Adrenal gland (tissue), 12 donors: ENCODE data around the gene USF3. TPM values are rescaled to one million over a fixed set of nuclear protein-coding genes. Genes with fewer than 3 reads are reported as not detected.

Experiments
- DNase-seq, 7 donors: peaks; one replicate each; pipeline ENCODE4 v3.0.0-alpha.2; 2019 to 2020
- H3K27ac ChIP-seq, 5 donors: fragments of 200-600 bp; sonication (generic) in 4 of 5; 1 replicate in 3 of 5; 2 replicates in 2 of 5; pipeline versions ENCODE4 v1.5.1 to v1.8.0; 2016 to 2020; ENCODE audit warnings: mild to moderate bottlenecking in 1 of 5
- H3K27me3 ChIP-seq: fragments of 200-600 bp; 2 replicates; pipeline ENCODE4 v1.8.0; 2021
- H3K36me3 ChIP-seq, 2 donors: fragments of 200-600 bp; replicated peaks in 1 of 2; 1 replicate in 1 of 2; 2 replicates in 1 of 2; pipeline versions ENCODE4 v1.5.1 to v1.8.0; 2018 to 2022
- H3K4me1 ChIP-seq, 2 donors: fragments of 200-600 bp; replicated peaks in 1 of 2; 1 replicate in 1 of 2; 2 replicates in 1 of 2; pipeline versions ENCODE4 v1.5.1 to v1.8.0; 2018 to 2021
- H3K4me3 ChIP-seq, 4 donors: fragments of 200-600 bp; sonication (generic) in 3 of 4; one replicate each; pipeline ENCODE4 v1.5.1; 2016 to 2018
- H3K9me3 ChIP-seq, 3 donors: fragments of 200-600 bp; sonication (generic) in 1 of 3; replicated peaks in 1 of 3; 1 replicate in 2 of 3; 2 replicates in 1 of 3; pipeline versions ENCODE4 v1.5.1 to v1.8.0; 2016 to 2021
- CTCF ChIP-seq, 6 experiments: fragments of 450-650 bp in 4 of 6; fragments of 200-600 bp in 2 of 6; sonication (generic) in 1 of 6; IDR thresholded peaks; 1 replicate in 5 of 6; 2 replicates in 1 of 6; pipeline versions ENCODE4 v1.5.1 to v1.8.0; 2016 to 2021; ENCODE audit warnings: antibody characterized with exemption in 6 of 6, mild to moderate bottlenecking in 2 of 6, moderate library complexity in 1 of 6
- POLR2A ChIP-seq, 2 donors: fragments of 450-650 bp; IDR thresholded peaks; one replicate each; pipeline ENCODE4 v1.6.1; 2017; ENCODE audit warnings: antibody characterized with exemption in 2 of 2, mild to moderate bottlenecking in 2 of 2, moderate library complexity in 1 of 2
- WGBS, 4 donors: extraction: QIAGEN DNeasy Blood & Tissue Kit in 2 of 4; methylation state at CpG; one replicate each; pipeline versions ENCODE4 v1.1.5 to v1.1.7; 2013 to 2017; 5-methylcytosine and 5-hydroxymethylcytosine counted together
- intact Hi-C, 2 donors: fragments of 100-400 bp; cut with DNase I; formaldehyde crosslinking; loops; one replicate each; pipeline versions ENCODE4 v1.14.1 to v1.15.0; 2022 to 2023
- polyA plus RNA-seq, 3 donors: library from polyadenylated mRNA; stranded (reverse); fragments of 200-250 nt in 2 of 3; fragments of 350-450 nt in 1 of 3; fragmentation: Illumina TruSeq in 1 of 3; extraction: RNeasy Lipid Tissue Mini Kit (QIAGEN cat#74804) in 1 of 3; gene quantifications; one replicate each; pipeline ENCODE4 v1.2.3, GENCODE V29; 2013 to 2014
- total RNA-seq, 9 donors: library from RNA; depleted of rRNA in 4 of 9; stranded (reverse); fragments of >200 nt in 4 of 9; fragments of 120-200 nt in 1 of 9; fragmentation: NEBNext Ultra II Directional in 1 of 9; extraction: Animal tissue kit (Norgen Biotek cat#: 25700) in 1 of 9; gene quantifications; one replicate each; pipeline versions ENCODE4 v1.1.0 to v1.2.4, GENCODE V29; 2013 to 2023
- donor health status: healthy with polysubstance abuse.
- donor health status: Bipolar disorder and iron deficiency.
- donor health status: DM: yes; HTN: yes; CAD: no.
- donor health status: DM: no; HTN: no; CAD: no.
- donor health status: DM: no; HTN: no; CAD: no.
- donor health status: DM: yes; HTN: yes; CAD: no.

USF3 gene
- total and polyA plus RNA-seq, 12 donors: 3.9 to 22.4 (median 14.4) TPM

DNA sequence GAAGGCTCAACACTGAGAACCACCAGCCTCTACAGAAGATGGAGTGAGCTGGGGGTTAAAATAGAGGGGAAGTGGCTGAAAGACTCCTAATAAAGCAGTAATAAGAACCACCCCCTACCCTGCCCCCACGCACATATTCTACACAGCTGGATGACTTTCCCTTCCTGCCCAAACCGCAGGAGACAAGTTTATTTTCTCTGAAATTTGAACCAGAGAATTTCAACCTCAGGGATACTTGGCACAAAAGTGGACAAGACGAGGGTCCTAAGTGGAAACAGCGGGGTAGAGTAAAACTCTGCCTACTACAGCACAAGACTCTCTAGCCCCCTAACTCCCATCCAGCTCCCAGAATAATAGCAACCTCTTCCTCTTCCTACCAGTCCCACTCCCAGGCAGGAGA lies 28.4 kb downstream of the USF3 start:
- DNase-seq: no peak
- TF ChIP-seq CTCF (IDR thresholded peaks at IDR 0.05) (no peak), POLR2A (IDR thresholded peaks at IDR 0.05) (no peak)
- WGBS, 4 donors: 45 to 77% (median 61%) methylated on average over 4 of the region's 4 CpGs
- no peaks in the 10 kb centered on the region for H3K36me3 ChIP-seq
- no peak overlapping the region for H3K4me3 ChIP-seq
- no peaks in the 10 kb centered on the region for H3K27me3 ChIP-seq
- H3K27ac ChIP-seq: no peak overlapping the region
- no peaks in the 10 kb centered on the region for H3K4me1 ChIP-seq
- H3K9me3 ChIP-seq: no peaks in the 10 kb centered on the region
- intact Hi-C loops: no loop called here

DNA sequence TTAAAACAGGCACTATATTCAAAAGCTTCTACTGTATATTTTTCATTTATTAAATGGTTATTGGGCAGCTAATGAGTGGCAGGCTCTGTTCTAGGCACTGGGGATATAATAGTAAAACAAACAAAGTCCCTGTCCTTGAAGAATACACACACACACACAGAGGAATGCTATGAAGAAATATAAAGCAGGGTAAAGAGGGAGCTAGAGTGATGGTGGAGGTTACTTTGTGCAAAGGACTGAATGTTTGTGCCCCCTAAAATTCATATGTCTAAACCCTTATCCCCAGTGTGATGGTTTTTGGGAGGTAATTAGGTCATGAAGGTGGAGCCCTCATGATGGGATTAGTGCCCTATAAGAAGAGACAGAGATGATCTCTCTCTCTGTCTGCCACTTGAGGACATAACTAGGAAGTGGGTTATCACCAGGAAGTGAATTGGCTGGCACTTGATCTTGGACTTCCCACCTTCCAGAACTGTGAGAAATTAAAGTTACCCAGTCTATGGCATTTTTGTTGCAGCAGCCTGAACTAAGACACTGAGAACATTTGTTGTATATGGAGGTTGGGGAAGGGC lies 31.8 kb downstream of the USF3 start:
- Histone ChIP-seq H3K27me3 (no peaks in the 10 kb centered on the region), H3K36me3 (peaks cover 0 to 16% of the 10 kb centered on the region in 2 donors), H3K4me3 (no peak overlapping the region), H3K9me3 (no peaks in the 10 kb centered on the region), H3K27ac (no peak overlapping the region), H3K4me1 (no peaks in the 10 kb centered on the region)
- TF ChIP-seq CTCF (IDR thresholded peaks at IDR 0.05) (no peak), POLR2A (IDR thresholded peaks at IDR 0.05) (no peak)
- intact Hi-C loops: no loop called here
- no peak for DNase-seq

DNA sequence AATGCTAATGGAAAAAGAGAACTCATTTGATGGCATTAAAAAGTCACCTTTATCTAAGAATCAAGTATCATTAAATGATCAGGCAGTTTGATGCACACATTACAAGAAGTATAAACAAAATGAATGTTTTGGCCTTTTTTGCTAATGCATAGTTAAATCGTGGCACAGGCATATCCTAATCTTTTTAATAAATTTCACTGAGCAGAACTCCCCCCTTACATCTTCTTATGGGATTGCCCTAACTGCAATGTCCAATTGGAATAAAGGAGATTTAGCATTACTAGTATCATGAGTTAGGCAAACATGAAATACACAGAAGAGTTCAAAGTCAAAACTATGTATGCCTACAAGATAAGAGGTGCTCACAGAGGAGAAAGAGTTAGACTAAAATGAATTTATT lies 32.7 kb downstream of the USF3 start:
- Histone ChIP-seq H3K27me3 (no peaks in the 10 kb centered on the region), H3K4me1 (no peaks in the 10 kb centered on the region), H3K27ac (no peak overlapping the region), H3K9me3 (no peaks in the 10 kb centered on the region), H3K36me3 (peaks cover 0 to 23% of the 10 kb centered on the region in 2 donors), H3K4me3 (no peak overlapping the region)
- no peak for DNase-seq
- 84 to 96% (median 89%) methylated on average over 1 of the region's 1 CpG for WGBS, 4 donors
- TF ChIP-seq CTCF (IDR thresholded peaks at IDR 0.05): no peak
- TF ChIP-seq POLR2A (IDR thresholded peaks at IDR 0.05): no peak
- intact Hi-C loops: no loop called here

DNA sequence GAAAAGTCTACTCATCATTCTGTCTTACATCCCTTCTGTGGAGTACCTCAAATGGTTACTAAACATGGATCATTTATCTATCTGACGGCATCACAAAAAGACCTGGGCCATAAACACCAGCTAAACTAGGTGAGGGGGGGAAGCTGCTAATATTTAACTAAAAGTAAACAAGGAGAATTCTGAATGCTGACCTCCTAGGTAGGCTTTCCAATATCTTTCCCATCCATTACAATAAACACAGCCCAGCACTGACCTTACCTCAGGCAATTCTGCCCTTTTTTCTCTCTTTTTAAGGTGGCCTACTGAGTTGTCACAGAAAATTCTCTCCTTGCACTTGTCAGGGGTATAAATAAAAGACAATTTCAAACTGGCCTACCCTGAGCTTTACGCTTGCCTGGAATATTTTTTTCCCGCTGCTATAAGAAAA lies 33.1 kb downstream of the USF3 start:
- no peak overlapping the region for H3K27ac ChIP-seq
- 95 to 98% (median 97%) methylated on average over 3 of the region's 3 CpGs for WGBS, 4 donors
- intact Hi-C loops: no loop called here
- H3K27me3 ChIP-seq: no peaks in the 10 kb centered on the region
- no peaks in the 10 kb centered on the region for H3K4me1 ChIP-seq
- peaks cover 0 to 23% of the 10 kb centered on the region in 2 donors for H3K36me3 ChIP-seq
- DNase-seq: no peak
- H3K9me3 ChIP-seq: no peaks in the 10 kb centered on the region
- no peak overlapping the region for H3K4me3 ChIP-seq
- TF ChIP-seq CTCF (IDR thresholded peaks at IDR 0.05) (no peak), POLR2A (IDR thresholded peaks at IDR 0.05) (no peak)
